Hepatocyte (in vitro differentiated cells): Measurements from ENCODE around the gene HMCN1. TPM values are rescaled to one million over a fixed set of nuclear protein-coding genes. Genes with fewer than 3 reads are reported as not detected.

Source experiments
- DNase-seq: peaks from one replicate; pipeline ENCODE4 v3.0.0-alpha.2; 2016; ENCODE audit warnings: low spot score
- H2AFZ ChIP-seq: fragments of 200-600 bp; sonication (generic); 2 replicates; pipeline ENCODE4 v1.6.0; 2016; ENCODE audit warnings: antibody characterized with exemption, mild to moderate bottlenecking
- H3K27ac ChIP-seq: fragments of 200-600 bp; sonication (generic); 2 replicates; pipeline ENCODE4 v1.5.1; 2016; ENCODE audit warnings: mild to moderate bottlenecking
- H3K27me3 ChIP-seq: fragments of 200-600 bp; sonication (generic); 2 replicates; pipeline ENCODE4 v1.6.1; 2016
- H3K36me3 ChIP-seq: fragments of 200-600 bp; sonication (generic); replicated peaks from 2 replicates; pipeline ENCODE4 v1.5.1; 2016; ENCODE audit warnings: low read depth; ENCODE audit not compliant: insufficient read depth
- H3K4me1 ChIP-seq: fragments of 200-600 bp; sonication (generic); 2 replicates; pipeline ENCODE4 v1.5.1; 2016; ENCODE audit warnings: mild to moderate bottlenecking, moderate library complexity; ENCODE audit not compliant: insufficient read depth
- H3K4me2 ChIP-seq: fragments of 200-600 bp; sonication (generic); 2 replicates; pipeline ENCODE4 v1.6.0; 2016
- H3K4me3 ChIP-seq: fragments of 200-600 bp; sonication (generic); 2 replicates; pipeline ENCODE4 v1.5.1; 2016; ENCODE audit warnings: mild to moderate bottlenecking
- H3K79me2 ChIP-seq: fragments of 200-600 bp; sonication (generic); 2 replicates; pipeline ENCODE4 v1.6.0; 2017; ENCODE audit warnings: mild to moderate bottlenecking
- H3K9me2 ChIP-seq: fragments of 200-600 bp; sonication (generic); replicated peaks from 2 replicates; pipeline ENCODE4 v1.6.0; 2017; ENCODE audit warnings: mild to moderate bottlenecking; ENCODE audit not compliant: insufficient read depth
- H3K9me3 ChIP-seq: fragments of 200-600 bp; sonication (generic); 2 replicates; pipeline ENCODE4 v1.5.1; 2016; ENCODE audit warnings: low read depth, mild to moderate bottlenecking
- H4K20me1 ChIP-seq: fragments of 200-600 bp; sonication (generic); 2 replicates; pipeline ENCODE4 v1.6.0; 2016; ENCODE audit warnings: mild to moderate bottlenecking; ENCODE audit not compliant: insufficient read depth, poor library complexity, severe bottlenecking
- CTCF ChIP-seq: fragments of 200-600 bp; sonication (generic); IDR thresholded peaks from 2 replicates; pipeline ENCODE4 v1.5.1; 2016; ENCODE audit warnings: antibody characterized with exemption, mild to moderate bottlenecking; ENCODE audit not compliant: poor library complexity
- EZH2 ChIP-seq: fragments of 200-600 bp; sonication (generic); IDR thresholded peaks from 2 replicates; pipeline ENCODE4 v1.6.1; 2016; ENCODE audit warnings: antibody characterized with exemption, mild to moderate bottlenecking, borderline replicate concordance
- EZH2phosphoT487 ChIP-seq: fragments of 200-600 bp; sonication (generic); IDR thresholded peaks from one replicate; pipeline ENCODE4 v1.6.1; 2018; ENCODE audit warnings: antibody characterized with exemption, mild to moderate bottlenecking, low read depth, moderate library complexity; ENCODE audit not compliant: unreplicated experiment, severe bottlenecking
- WGBS: methylation state at CpG from one replicate; pipeline ENCODE4 v1.1.6; 2016; ENCODE audit warnings: low lambda C conversion rate; ENCODE audit errors: missing lambda C conversion rate; 5-methylcytosine and 5-hydroxymethylcytosine counted together
- polyA plus RNA-seq: library from polyadenylated mRNA; unstranded; fragments of >200 nt; fragmentation: Nextera tagmentation; extraction: Ambion mirVana; gene quantifications from 2 replicates; pipeline ENCODE4 v1.2.1, GENCODE V29; 2016
- total RNA-seq: library from RNA; depleted of rRNA; stranded (reverse); fragments of >200 nt; gene quantifications from 2 replicates; pipeline ENCODE4 v1.2.3, GENCODE V29; 2014

Gene HMCN1
- total and polyA plus RNA-seq, 2 experiments from 2014 or later, result 2.3 to 13.4 TPM

- Histone ChIP-seq H4K20me1 (no peaks in the 10 kb centered on the region), H2AFZ (peak overlapping the region; percentile 69), H3K36me3 (no peaks in the 10 kb centered on the region), H3K4me3 (no peak overlapping the region), H3K27ac (peak overlapping the region; percentile 44), H3K4me2 (peak overlapping the region; percentile 55), H3K9me3 (no peaks in the 10 kb centered on the region), H3K4me1 (peaks cover 13% of the 10 kb centered on the region), H3K9me2 (no peaks in the 10 kb centered on the region), H3K79me2 (no peaks in the 10 kb centered on the region), H3K27me3 (no peaks in the 10 kb centered on the region)
- 38% methylated on average over 6 of the region's 6 CpGs for WGBS
- TF ChIP-seq CTCF (no peak), EZH2phosphoT487 (no peak), EZH2 (no peak)
- no peak for DNase-seq
These were observed 40.5 kb upstream of the HMCN1 start for GRCh38 chr1:185693654-185694053.

- H3K36me3 ChIP-seq, result no peaks in the 10 kb centered on the region
- peak overlapping the region; percentile 55 for H3K4me2 ChIP-seq
- no peaks in the 10 kb centered on the region for H3K27me3 ChIP-seq
- peak overlapping the region; percentile 69 for H2AFZ ChIP-seq
- peaks cover 13% of the 10 kb centered on the region for H3K4me1 ChIP-seq
- no peak for TF ChIP-seq EZH2
- TF ChIP-seq EZH2phosphoT487, result no peak
- TF ChIP-seq CTCF, result no peak
- H4K20me1 ChIP-seq, result no peaks in the 10 kb centered on the region
- peak; percentile 7 for DNase-seq
- no peaks in the 10 kb centered on the region for H3K9me2 ChIP-seq
- 51% methylated on average over 8 of the region's 8 CpGs for WGBS
- H3K79me2 ChIP-seq, result no peaks in the 10 kb centered on the region
- no peak overlapping the region for H3K4me3 ChIP-seq
- H3K27ac ChIP-seq, result peak overlapping the region; percentile 44
- no peaks in the 10 kb centered on the region for H3K9me3 ChIP-seq
These were observed 40.1 kb upstream of the HMCN1 start for GRCh38 chr1:185694081-185694480.

- Histone ChIP-seq H3K79me2 (no peaks in the 10 kb centered on the region), H3K27ac (no peak overlapping the region), H3K4me2 (no peak overlapping the region), H3K4me3 (no peak overlapping the region), H2AFZ (no peak overlapping the region), H3K36me3 (no peaks in the 10 kb centered on the region), H4K20me1 (no peaks in the 10 kb centered on the region), H3K9me3 (no peaks in the 10 kb centered on the region), H3K27me3 (no peaks in the 10 kb centered on the region), H3K4me1 (peaks cover 13% of the 10 kb centered on the region), H3K9me2 (no peaks in the 10 kb centered on the region)
- no peak for DNase-seq
- TF ChIP-seq EZH2 (no peak), EZH2phosphoT487 (no peak), CTCF (peak; percentile 36)
These were observed 38.9 kb upstream of the HMCN1 start for GRCh38 chr1:185695299-185695698.

GRCh38 chr1:185696422-185697150, 37.6 kb upstream of the HMCN1 start:
- Histone ChIP-seq H3K4me1 (peaks cover 13% of the 10 kb centered on the region), H3K9me3 (no peaks in the 10 kb centered on the region), H3K36me3 (no peaks in the 10 kb centered on the region), H3K9me2 (no peaks in the 10 kb centered on the region), H3K27ac (no peak overlapping the region), H2AFZ (no peak overlapping the region), H4K20me1 (no peaks in the 10 kb centered on the region), H3K4me3 (no peak overlapping the region), H3K4me2 (no peak overlapping the region), H3K79me2 (no peaks in the 10 kb centered on the region), H3K27me3 (no peaks in the 10 kb centered on the region)
- no peak for TF ChIP-seq EZH2
- TF ChIP-seq CTCF, result no peak
- no peak for TF ChIP-seq EZH2phosphoT487
- WGBS, result 93% methylated on average over 4 of the region's 4 CpGs
- DNase-seq, result no peak
